ENCODE results near the gene CACNA2D4. TPM values are rescaled to one million over a fixed set of nuclear protein-coding genes. Genes with fewer than 3 reads are reported as not detected.

The CACNA2D4 gene
- total RNA-seq, 3 donors from 2014 or later: 3.9 to 9.3 (median 4.8) TPM

DNA sequence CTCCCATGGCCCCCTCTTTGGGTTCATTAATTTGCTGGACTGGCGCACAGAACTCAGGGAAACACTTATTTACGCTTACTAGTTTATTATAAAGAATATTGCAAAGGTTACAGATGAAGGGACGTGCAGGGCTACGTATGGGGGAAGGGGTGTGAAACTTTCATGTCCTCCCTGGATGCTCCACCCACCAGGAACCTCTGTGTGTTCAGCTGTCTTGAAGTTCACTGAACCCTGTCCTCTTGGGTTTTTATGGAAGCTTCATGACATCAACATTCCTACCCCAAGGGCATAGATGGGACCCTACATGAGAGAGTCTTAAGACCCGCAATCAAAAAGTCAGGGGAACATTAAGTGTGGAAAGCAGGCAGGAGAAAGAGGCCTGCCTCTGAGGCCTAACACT lies 169.4 kb downstream of the CACNA2D4 start:
- DNase-seq (no peak), ATAC-seq (no peak)
- Histone ChIP-seq H3K36me3 (ENCODE audit: low read depth) (no peaks in the 10 kb centered on the region), H3K4me1 (ENCODE audit: low read depth) (no peaks in the 10 kb centered on the region), H3K9me3 (peaks cover 10% of the 10 kb centered on the region), H3K4me3 (no peak overlapping the region)
- intact Hi-C loops (cut with DNase I, micrococcal nuclease): no loop called here
- TF ChIP-seq, protein P1, sequence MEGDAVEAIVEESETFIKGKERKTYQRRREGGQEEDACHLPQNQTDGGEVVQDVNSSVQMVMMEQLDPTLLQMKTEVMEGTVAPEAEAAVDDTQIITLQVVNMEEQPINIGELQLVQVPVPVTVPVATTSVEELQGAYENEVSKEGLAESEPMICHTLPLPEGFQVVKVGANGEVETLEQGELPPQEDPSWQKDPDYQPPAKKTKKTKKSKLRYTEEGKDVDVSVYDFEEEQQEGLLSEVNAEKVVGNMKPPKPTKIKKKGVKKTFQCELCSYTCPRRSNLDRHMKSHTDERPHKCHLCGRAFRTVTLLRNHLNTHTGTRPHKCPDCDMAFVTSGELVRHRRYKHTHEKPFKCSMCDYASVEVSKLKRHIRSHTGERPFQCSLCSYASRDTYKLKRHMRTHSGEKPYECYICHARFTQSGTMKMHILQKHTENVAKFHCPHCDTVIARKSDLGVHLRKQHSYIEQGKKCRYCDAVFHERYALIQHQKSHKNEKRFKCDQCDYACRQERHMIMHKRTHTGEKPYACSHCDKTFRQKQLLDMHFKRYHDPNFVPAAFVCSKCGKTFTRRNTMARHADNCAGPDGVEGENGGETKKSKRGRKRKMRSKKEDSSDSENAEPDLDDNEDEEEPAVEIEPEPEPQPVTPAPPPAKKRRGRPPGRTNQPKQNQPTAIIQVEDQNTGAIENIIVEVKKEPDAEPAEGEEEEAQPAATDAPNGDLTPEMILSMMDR (IDR thresholded peaks at IDR 0.05): no peak

DNA sequence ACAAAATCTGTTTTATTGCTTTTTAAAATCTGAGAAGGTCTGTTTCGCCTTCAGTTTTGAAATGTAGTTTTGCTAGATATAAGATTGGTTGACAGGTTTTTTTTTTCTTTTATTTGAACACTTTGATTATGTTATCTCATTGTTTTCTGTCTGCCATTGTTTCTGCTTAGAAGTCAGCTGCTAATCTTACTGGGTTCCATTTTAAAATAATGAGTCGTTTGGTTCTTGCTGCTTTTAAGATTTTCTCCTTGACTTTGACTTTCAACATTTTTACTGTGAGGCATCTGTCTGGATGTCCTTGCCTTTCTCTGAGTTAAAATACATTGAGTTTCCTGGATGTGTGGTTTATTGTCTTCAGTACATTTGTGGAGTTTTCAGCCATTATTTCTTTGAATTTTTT lies 170.8 kb downstream of the CACNA2D4 start:
- Histone ChIP-seq H3K36me3 (ENCODE audit: low read depth) (no peaks in the 10 kb centered on the region), H3K9me3 (peaks cover 10% of the 10 kb centered on the region), H3K4me3 (no peak overlapping the region), H3K4me1 (ENCODE audit: low read depth) (no peaks in the 10 kb centered on the region)
- intact Hi-C loops (cut with DNase I, micrococcal nuclease): no loop called here
- DNase-seq: no peak
- TF ChIP-seq, protein P1 (IDR thresholded peaks at IDR 0.05): no peak
- no peak for ATAC-seq

DNA sequence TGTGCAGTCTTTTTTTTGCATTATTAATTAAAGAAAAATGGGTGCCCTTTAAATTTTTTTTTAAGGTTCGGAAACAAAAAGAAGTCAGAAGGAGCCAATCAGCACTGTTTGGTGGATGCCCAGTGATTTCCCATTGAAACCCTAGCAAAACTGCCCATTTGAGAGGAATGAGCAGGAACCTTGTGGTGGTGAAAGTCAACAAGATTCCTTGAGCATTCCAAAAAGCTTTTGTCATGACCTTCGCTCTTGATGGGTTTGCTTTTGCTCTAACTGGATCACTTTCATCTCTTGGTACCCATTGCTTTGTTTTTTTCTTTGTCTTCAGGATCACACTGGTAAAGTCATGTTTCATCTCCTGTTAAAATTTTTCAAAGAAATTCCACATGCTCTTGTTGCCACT lies 173.5 kb downstream of the CACNA2D4 start:
- Histone ChIP-seq H3K9me3 (peaks cover 10% of the 10 kb centered on the region), H3K4me3 (no peak overlapping the region), H3K36me3 (ENCODE audit: low read depth) (no peaks in the 10 kb centered on the region), H3K4me1 (ENCODE audit: low read depth) (peaks cover 6% of the 10 kb centered on the region)
- ATAC-seq (no peak), DNase-seq (no peak)
- intact Hi-C loops (cut with DNase I, micrococcal nuclease): no loop called here
- TF ChIP-seq, protein P1 (IDR thresholded peaks at IDR 0.05): no peak

Other genes starting within 250 kb of the CACNA2D4 start
- 100 to 1,000 TPM in 1 of 3 donors, 10 to 100 TPM in 2; 76.1 to 119 (median 98.5) TPM for gene ADIPOR2, start 227.6 kb downstream of the CACNA2D4 start, total RNA-seq
- gene LRTM2, start 98.1 kb downstream of the CACNA2D4 start, total RNA-seq: not detected
- 10 to 100 TPM; 10.1 to 27.3 (median 12.6) TPM for gene DCP1B, start 85.8 kb upstream of the CACNA2D4 start, total RNA-seq
- 10 to 100 TPM in 1 of 3 donors, 1 to 10 TPM in 2; 5.5 to 89.4 (median 9.2) TPM for gene CACNA1C, start 134.3 kb upstream of the CACNA2D4 start, total RNA-seq